CD4-positive, alpha-beta T cell treated with Interleukin-2 at 100 ng/mL for 4 hours (primary cell): ENCODE data around the gene DOK5.
"Not testable (repeated sequence)": the region's sequence is repeated elsewhere in the genome, so short reads cannot be mapped to it uniquely, and the experiment has no call there.

ENCODE experiments used
- DNase-seq: peaks from one replicate; pipeline ENCODE4 v3.0.0-alpha.2; 2020; ENCODE audit warnings: low spot score

The DOK5 gene

DNA sequence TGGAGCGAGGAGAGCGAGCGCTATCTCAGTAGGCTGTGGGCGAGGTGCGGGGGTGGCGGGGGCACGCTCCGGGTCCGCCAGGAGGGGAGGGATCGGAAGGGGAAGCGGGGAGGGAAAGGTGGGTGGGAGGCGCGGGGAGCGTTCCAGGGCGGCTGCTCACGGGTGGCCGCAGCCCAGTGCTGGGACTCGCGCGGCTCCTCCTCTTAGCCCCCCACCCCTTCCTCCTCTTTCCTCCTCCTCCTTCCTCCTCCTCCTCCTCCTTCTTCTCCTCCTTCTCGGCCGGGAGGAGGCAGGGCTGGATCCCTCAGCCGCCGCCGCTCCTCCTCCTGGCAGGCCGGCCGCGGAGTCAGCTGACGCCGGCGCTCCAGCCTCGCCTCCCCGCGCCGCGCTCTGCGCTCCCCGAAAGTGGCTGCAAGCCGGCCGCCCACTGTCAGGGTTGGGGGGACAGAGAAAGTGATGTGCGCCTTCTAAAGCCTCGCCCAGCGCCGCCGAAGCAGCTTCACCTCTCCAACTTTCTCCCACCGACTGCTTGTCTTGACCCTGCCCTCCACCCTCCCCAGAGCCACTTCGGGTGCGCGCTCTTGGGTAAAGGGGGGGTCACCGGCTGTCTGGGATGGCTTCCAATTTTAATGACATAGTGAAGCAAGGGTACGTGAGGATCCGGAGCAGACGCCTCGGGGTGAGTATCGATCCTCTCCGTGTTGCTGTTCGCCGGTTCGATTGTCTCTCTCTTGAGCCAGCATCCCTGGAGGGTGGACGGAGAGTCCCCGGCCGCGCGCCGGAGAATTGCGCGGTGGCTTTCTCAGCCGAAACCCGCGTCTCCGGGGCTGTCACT lies at the start of gene DOK5:
Gene DOK5, plus strand, starts transcription at position 260 of the 835 bp plus-strand sequence. Its CDS starts 354 bp downstream, at position 614.
- no peak for DNase-seq

DNA sequence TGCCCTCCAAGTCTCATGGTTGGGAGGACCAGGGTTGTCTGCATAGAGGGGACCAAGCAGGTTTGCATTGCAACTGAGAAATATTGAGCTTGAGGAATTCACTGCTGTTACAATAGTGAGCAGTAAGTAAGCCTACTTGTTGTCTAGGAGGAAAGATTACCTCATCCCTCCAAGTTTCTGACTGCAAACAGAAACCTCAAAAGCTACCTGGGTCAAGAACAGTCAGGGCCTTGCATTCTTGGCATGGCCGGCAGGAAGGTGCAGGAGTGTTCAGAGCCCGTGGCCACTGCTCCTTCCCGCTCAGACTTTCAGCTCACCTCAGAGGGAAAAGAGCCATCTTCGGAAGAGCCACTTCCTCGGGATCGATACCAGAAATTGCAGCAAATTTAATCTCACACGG lies 46.0 kb upstream of the DOK5 start:
- no peak for DNase-seq

DNA sequence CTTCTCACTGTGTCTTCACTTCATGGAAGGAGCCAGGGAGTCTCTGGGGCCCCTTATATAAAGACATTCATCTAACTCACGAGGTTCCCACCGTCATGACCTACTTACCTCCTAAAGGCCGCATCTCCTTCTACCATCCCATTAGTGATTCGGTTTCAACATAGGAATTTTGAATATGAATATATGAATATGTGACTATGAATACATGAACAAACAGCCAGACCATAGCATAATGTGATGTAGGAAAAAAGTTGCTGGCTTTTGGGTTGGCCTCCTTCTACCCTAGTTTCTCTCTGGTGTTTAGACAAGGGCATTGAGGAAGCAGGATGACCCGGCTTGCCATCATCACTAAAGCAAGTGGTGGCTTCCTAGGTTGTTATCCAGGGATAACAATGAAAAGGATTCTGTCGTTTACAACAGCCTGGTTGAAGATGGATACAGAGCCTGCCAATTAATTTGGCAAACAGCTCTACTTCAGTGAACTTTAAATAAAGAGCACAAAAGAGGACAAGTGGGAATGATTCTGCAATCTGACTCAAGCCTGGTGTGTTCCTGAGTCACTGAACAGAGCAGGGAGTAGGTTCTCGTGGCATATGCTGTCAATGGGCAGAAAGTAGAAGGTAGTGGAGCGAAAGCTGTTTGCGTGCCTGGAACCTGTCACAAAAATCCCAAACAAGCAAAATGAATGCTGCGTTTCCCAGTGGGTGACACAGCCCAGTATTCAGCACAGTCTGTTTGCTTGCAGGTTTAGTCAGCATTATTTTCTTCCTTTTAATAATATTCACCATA lies 44.0 kb upstream of the DOK5 start:
- DNase-seq, result no peak

DNA sequence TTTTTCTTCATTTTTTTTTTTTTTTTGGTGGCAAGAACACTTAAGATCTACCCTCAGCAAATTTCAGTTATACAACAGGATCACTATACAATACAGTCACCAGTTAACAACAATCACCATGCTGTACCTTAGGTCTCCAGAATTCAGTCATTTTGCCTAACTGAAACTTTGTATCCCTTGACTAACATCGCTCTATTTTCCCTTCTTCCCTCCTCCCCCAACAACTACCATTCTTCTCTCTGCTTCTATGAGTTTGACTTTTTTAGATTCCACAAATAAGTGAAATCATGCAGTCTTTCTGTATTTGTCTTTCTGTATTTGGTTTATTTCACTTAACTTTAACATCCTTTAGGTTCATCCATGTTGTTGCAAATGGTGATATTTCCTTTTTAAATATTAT lies 42.4 kb upstream of the DOK5 start:
- DNase-seq, result no peak

DNA sequence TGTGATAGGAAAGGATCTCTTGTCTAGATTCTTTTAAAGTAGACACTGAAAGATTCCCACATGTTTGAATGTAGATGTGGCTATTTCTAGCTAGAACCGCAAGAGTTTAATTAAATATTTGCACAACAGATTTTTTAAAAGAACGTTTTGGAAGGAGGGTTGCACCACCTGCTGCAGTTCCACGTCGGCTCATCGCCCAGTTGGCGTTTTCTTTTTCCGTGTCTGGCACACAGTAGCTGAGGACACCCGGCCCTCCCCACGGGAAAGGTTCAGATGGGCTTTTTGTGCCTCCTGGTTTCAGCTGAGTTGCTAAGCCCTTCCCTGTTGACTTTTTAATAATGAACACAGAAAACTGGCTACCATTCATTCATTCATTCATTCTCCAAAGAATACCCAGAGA lies 41.8 kb upstream of the DOK5 start:
- DNase-seq, result no peak

DNA sequence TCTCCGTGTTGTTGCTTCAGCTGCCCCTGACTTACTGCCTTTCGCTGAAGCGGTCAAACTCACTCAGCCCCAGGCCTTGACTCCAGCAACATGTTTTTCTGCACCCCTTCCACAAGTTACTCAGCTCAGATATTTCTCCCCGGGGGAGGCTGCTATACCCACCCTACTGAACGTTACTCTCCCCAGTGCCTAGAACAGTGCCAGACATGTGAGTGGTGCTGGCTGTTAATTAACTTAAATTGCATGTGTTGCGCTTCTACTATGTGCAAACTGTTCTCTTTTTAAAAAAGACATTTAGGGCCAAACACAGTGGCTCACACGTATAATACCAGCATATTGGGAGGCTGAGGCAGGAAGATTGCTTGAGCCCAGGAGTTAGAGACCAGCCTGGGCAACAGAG lies 41.2 kb upstream of the DOK5 start:
- no peak for DNase-seq

DNA sequence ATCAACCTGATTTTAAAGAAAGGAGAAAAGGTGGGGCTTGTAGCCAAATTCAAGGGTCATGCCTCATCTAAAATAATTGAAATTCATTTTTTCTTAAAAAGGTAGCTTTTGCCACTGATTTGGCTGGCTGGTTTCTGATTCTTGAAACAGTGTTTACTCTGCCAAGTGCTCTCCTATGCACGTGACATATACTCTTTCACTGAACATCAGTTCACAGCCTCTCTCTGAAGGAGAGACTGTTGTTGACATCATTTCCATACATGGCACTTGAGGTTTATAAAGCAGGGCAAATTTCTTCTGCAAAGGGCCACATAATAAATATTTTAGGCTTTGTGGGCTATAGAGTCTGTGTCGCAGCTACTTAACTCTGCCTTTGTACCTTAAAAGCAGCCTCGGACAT lies 40.4 kb upstream of the DOK5 start:
- no peak for DNase-seq

DNA sequence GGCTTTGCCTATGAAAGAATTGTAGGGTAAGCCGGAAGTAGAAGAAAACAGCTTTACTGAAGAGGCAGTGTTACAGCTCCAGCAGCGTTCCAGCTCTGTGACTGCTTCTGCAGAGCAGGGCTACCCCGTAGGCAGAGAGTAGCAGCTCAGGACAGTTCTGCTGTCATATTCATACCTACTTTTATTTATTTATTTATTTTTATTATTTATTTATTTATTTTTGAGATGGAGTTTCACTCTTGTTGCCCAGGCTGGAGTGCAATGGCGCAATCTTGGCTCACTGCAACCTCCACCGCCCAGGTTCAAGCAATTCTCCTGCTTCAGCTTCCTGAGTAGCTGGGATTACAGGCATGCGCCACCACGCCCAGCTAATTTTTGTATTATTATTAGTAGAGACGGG lies 39.0 kb upstream of the DOK5 start:
- not testable (repeated sequence) for DNase-seq

DNA sequence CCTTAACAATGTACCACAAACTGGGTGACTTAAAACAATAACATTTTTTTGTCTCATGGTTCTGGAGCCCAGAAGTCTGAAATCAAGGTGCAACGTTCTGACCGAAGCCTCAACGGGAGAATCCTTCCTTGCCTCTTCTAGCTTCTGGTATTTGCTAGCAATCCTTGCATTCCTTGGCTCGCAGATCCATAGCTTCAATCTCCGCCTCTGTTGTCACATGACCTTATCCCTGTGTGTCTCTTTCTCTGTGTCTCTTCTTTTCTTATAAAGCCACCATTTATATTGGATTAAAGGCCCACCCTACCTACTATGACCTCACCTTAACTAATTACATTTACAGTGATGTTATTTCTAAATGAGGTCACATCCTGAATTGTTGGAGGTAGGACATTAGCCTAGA lies 37.2 kb upstream of the DOK5 start:
- DNase-seq, result no peak

DNA sequence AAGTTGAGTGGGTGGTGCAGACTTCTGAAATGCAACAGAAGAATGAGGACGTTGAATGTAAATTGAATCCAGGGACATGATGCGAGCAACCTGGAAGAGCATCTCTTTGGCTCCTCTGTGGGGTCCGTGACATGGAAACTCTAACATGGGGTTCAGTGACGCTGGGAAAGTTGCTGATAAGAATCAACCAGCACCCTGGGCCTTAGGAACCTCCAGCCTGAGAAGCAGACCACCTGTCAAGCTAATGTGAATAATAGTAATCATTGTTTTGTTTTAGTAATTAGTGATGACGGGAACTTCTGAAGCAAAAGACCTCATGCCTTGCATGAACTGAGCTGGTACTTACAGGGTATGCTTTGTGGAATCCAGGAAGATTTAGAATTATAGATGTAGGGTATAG lies 25.2 kb upstream of the DOK5 start:
- DNase-seq, result no peak

DNA sequence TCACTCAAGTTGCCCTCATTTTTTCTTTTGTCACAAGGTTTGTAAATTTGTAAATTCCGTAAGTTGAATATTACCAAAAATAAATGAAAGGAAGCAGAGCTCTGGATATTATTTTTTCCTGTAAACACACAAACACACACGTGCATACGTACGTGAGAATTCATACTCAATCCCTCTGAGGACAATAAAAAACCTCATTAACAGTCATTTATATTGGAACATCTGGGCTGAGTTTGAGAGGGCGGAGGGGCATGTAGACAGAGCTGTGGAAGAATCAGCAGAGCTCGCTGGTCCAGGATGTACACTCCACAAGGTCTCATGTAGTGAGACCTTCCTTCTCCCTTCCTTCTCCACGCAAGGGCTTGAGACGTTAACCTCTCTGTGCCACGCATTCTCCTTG lies 24.2 kb upstream of the DOK5 start:
- DNase-seq, result no peak

DNA sequence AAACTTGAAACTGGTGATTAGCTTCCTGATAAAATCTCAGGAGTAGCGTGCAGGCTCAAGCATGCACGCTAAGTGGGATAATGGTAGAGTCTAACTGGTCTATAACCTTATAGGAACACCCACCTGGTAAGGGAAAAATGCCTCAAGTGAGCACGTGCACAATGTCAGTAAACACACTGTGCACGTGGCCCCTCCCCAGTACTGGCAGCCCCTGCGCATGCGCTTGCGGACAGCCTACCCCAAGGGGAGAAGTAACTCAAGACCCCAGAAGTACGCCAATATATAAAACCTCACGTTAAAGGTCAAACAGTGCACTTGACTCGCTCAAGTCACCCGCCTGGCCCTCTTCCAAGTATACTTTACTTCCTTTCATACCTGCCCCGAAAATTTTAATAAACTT lies 23.1 kb upstream of the DOK5 start:
- DNase-seq, result no peak

DNA sequence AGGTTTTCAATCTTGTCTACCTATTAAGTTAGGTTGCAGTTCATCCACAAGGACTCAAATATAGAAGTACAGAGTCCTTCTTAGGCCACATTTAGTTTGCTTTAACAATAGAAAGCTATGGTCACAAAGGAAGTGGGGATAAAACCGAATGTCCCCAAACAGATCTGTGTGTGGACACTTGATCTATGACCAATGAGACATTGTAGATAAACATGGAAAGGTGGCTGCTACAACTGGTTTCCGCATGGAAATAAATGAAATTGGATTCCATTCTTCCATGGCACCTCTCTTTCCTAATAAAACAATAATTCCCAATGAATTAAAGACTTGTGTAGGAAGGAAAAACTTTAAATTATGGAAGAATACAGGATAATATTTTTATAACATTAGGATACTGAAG lies 20.4 kb upstream of the DOK5 start:
- DNase-seq, result no peak

DNA sequence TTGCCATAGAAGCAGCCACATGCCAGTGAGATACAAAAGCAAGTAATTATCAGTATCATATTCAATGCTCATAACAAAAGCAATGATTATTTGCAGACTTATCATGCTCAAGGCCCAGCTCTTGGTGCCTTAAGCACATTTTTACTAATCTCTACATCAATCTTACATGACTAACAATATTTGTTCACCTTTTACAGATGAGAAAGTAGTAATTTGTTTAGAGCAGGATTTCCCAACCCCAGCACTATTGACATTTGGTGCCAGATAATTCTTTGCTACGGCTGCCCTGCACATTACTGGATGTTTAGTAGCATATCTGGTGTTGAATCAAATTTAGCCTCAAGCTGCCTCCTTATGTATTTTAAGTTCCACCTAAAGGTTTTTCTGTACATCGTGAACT lies 19.0 kb upstream of the DOK5 start:
- no peak for DNase-seq

DNA sequence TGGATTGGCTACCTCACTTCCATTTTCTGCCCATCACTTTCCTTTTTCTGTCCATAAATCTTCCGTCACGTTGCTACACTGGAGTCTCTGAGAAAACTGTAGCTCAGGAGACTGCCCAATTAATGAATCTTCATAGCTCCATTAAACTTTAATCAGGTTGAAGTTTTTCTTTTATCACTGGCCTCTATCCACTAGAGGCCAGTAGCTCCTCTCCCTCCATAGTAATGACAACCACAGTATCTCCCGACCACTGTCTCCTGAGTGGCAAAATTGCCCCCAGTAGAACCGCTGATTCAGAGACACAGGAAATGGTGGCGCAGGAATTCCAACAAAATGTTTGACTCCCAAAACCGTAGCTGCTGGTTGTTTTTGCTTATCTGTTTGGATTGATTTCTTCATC lies 18.4 kb upstream of the DOK5 start:
- no peak for DNase-seq

DNA sequence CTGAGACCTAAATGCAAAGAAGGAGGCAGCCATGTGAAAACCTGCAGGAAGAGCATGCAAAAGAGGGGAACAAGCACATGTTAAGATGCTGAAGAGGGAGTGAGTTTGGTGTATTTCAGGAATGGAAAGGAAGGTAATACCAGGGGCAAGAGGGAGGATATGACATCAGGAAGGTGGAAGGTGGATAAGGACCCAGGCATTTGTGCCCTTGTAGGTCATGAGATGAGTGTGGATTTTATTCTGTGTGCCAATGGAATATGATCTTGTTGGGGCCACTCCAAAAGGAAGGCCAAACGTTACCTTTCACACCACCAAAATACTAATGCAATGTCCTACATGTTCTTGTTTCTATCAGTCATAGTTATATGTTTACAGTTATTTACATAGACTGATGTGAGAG lies 17.2 kb upstream of the DOK5 start:
- no peak for DNase-seq

DNA sequence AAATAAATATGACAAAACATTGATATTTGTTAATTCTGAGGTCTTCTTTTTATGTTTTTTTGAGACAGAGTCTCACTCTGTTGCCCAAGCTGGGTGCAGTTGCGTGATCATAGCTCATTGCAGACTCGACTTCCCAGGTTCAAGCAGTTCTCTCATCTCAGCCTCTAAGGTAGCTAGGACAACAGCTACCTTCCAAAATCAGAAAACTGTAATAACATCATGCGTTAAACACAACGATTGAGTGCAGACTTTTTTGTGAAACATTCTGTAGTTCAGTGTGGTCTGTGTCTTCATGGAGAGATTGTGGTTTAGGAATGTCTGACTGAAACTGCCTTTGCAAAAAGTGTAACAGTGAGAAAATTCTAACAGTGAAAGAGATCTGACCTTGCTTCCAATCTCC lies 16.1 kb upstream of the DOK5 start:
- no peak for DNase-seq

DNA sequence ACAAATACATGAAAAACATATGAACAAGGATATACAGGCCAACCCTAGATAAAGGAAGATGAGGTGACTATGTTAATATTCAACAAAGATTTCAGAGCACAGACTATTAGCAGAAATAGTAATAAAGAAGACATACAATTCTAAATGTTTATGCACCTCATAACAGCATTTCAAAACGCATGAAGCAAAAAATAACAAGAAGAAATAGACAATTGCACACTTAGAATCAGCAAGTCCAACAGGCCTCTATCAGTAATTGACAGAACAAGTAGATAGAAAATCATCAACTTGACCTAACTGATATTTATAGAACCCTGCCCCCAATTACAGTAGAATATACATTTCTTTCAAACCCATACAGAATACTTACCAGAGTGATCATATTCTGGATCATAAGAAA lies 11.4 kb upstream of the DOK5 start:
- no peak for DNase-seq

DNA sequence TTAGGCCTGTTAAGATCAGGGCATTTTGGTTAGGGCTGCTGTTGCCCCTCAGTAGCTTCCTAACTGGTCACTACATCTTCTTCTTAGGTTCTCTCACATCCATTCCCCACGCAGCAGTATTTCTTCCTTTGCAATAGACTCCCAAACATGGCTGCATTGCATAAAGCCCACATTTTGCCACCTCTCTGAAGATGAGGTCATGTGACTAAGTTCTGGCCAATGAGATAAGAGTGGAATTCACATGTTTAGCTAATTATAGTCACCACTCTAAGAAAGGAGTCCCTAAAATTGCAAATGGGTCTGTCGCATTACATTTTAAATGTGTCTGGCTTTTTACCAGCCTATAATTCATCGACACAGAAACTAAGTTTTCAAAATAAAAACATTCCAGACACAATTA lies 9.3 kb upstream of the DOK5 start:
- no peak for DNase-seq

DNA sequence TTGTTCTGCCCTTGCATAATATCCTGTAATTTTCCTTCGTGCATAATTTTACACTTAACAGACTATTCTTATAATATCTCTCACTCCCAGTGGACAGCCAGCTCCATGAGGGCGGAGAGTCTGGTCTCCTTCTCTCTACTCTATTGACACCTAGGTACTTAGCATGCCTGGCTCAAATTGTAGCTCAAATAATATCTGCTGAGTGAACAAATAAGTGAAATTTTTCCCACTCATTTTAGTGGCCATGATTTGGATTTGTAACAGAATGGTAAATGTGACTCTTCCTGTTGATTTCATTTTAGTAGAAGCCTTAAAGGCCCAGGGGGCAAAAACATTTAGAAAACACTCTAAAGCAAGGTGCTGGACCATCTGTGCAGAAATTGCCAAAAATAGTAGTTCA lies 7.8 kb upstream of the DOK5 start:
- no peak for DNase-seq

DNA sequence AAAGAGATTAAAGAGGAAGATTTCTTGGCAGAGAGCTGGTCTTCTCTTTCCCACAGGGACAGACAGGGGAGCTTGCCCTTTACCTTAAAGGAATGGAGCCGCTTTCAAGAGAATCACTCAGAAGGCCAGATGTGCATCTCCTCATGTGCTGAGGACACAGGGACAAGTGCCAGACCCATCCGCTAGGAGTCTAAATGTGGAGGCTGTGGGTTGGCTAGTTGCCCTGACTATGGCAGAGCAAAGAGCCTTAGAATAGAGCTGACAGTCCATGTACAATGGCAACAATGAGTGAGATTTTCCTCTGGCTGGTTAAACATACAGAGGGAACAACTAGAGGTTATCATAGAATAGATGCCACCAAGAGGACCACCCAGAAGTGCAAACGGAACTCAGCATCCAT lies 7.3 kb upstream of the DOK5 start:
- no peak for DNase-seq

DNA sequence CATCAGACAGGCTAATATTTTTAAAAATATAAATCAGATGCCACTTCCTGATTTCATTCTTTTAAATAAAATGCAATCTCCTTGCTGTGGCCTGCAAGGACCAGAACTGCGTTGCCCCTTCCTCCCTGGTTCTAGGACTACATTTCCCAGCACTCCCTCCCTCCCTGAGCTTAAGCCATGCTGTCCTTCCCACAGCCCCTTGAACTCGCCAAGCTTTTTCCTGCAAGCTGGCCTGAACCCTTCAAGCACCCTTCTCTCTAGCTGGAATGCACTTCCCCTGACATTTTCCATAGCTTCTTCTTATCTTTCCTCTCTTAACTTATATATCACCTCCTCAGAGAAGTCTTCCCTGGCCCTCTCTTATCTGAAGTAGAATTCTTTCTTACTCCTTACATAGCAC lies 6.1 kb upstream of the DOK5 start:
- DNase-seq, result no peak

DNA sequence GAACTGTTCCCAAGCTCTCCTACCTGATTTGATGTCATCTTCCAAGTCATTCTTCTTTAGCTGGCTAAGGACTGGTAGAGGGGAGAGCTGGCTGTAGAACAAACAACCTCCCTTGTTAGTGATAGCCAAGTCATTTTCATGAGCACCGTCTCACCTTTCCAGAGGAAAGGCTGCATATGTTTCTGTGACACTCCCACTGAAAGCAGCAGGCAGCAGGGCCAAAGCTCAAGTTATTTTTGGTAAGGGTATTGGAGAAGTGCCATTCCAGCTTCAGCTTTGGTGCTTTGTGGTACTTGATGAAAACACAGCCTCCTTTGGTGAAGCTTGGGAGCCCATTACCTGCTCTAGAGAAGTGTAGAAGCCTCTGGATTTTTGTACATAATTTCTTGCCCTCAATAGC lies 5.4 kb upstream of the DOK5 start:
- DNase-seq, result no peak

DNA sequence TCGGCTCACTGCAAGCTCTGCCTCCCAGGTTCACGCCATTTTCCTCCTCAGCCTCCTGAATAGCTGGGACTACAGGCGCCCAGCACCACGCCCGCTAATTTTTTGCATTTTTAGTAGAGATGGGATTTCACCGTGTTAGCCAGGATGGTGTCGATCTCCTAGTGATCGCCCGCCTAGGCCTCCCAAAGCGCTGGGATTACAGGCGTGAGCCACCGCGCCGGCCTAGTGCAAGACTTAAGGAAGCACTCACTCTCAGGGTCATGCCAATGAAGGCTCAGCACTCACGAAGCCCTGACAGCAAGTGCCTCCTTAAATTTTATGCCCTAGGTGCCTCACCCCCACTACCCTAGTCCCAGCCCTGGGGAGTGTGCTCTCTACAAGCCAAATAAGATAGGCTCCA lies 4.7 kb upstream of the DOK5 start:
- DNase-seq, result no peak
